Cardiac septum (tissue), 1 donor: ENCODE results near the gene TBATA. TPM values are rescaled to one million over a fixed set of nuclear protein-coding genes. Genes with fewer than 3 reads are reported as not detected.

ENCODE experiments used
- DNase-seq: peaks from one replicate; pipeline ENCODE4 v3.0.0-alpha.2; 2020; ENCODE audit warnings: low spot score
- intact Hi-C: fragments of 100-400 bp; cut with DNase I; formaldehyde crosslinking; loops from one replicate; pipeline ENCODE4 v1.14.0; 2022
- total RNA-seq: library from RNA; stranded (reverse); fragmentation: NEBNext Ultra II Directional; extraction: Animal tissue kit (Norgen Biotek cat#: 25700); gene quantifications from one replicate; pipeline ENCODE4 v1.2.1, GENCODE V29; 2021
- donor health status: DM: no; HTN: no; CAD: no.

The TBATA gene
- total RNA-seq, 1 donor from 2014 or later, result not detected

- intact Hi-C loops, result no loop called here
- no peak for DNase-seq
Observed at GRCh38 chr10:70810967-70811366, 25.8 kb upstream of the TBATA start.

- no peak for DNase-seq
- intact Hi-C loops, result no loop called here
Observed at GRCh38 chr10:70809726-70810125, 24.5 kb upstream of the TBATA start.

GRCh38 chr10:70809011-70809611 lies 23.9 kb upstream of the TBATA start:
- intact Hi-C loops, result no loop called here
- DNase-seq, result no peak

GRCh38 chr10:70807556-70807955 lies 22.4 kb upstream of the TBATA start:
- DNase-seq, result no peak
- intact Hi-C loops, result no loop called here

- intact Hi-C loops, result no loop called here
- DNase-seq, result no peak
Observed at GRCh38 chr10:70806841-70807240, 21.7 kb upstream of the TBATA start.

GRCh38 chr10:70805619-70806215 lies 20.5 kb upstream of the TBATA start:
- DNase-seq, result no peak
- intact Hi-C loops, result no loop called here

GRCh38 chr10:70804421-70804808 lies 19.2 kb upstream of the TBATA start:
- intact Hi-C loops, result no loop called here
- DNase-seq, result no peak

- intact Hi-C loops, result no loop called here
- DNase-seq, result no peak
Observed at GRCh38 chr10:70803775-70804420, 18.7 kb upstream of the TBATA start.

GRCh38 chr10:70801854-70802253 lies 16.7 kb upstream of the TBATA start:
- intact Hi-C loops, result no loop called here
- DNase-seq, result no peak

GRCh38 chr10:70799124-70799523 lies 13.9 kb upstream of the TBATA start:
- DNase-seq, result peak; percentile 41
- intact Hi-C loops, result no loop called here

GRCh38 chr10:70797840-70798239 lies 12.7 kb upstream of the TBATA start:
- peak; percentile 31 for DNase-seq
- intact Hi-C loops, result no loop called here

GRCh38 chr10:70795613-70796012 lies 10.4 kb upstream of the TBATA start:
- no peak for DNase-seq
- intact Hi-C loops, result no loop called here

- DNase-seq, result no peak
- intact Hi-C loops, result no loop called here
Observed at GRCh38 chr10:70791386-70792039, 6.3 kb upstream of the TBATA start.

GRCh38 chr10:70786799-70787415 lies 1.7 kb upstream of the TBATA start:
- intact Hi-C loops, result no loop called here
- DNase-seq, result peak; percentile 67

- no peak for DNase-seq
- intact Hi-C loops, result no loop called here
Observed at GRCh38 chr10:70784471-70784870, 706 bp downstream of the TBATA start.

GRCh38 chr10:70784016-70784415 lies 1.2 kb downstream of the TBATA start:
- peak; percentile 27 for DNase-seq
- intact Hi-C loops, result no loop called here

- intact Hi-C loops, result no loop called here
- DNase-seq, result peak; percentile 35
Observed at GRCh38 chr10:70782746-70783680, 2.2 kb downstream of the TBATA start.

- DNase-seq, result peak; percentile 70
- intact Hi-C loops, result no loop called here
Observed at GRCh38 chr10:70782086-70782745, 3.0 kb downstream of the TBATA start.
